ENCODE data around the gene SAG.

SAG gene

GRCh38 chr2:233380132-233380895 is 72.7 kb downstream of the SAG start:
- DNase-seq (ENCODE audit: low read depth), result no peak

GRCh38 chr2:233380995-233381637 is 73.5 kb downstream of the SAG start:
- DNase-seq (ENCODE audit: low read depth), result no peak

- no peak for DNase-seq (ENCODE audit: low read depth)
Measured at GRCh38 chr2:233381638-233381995, 74.0 kb downstream of the SAG start.

GRCh38 chr2:233384015-233384414 is 76.4 kb downstream of the SAG start:
- no peak for DNase-seq (ENCODE audit: low read depth)

GRCh38 chr2:233384811-233385488 is 77.3 kb downstream of the SAG start:
- no peak for DNase-seq (ENCODE audit: low read depth)

- no peak for DNase-seq (ENCODE audit: low read depth)
Measured at GRCh38 chr2:233385489-233386044, 78.0 kb downstream of the SAG start.

GRCh38 chr2:233386382-233387041 is 78.9 kb downstream of the SAG start:
- DNase-seq (ENCODE audit: low read depth), result no peak

- DNase-seq (ENCODE audit: low read depth), result no peak
Measured at GRCh38 chr2:233387225-233387624, 79.6 kb downstream of the SAG start.

GRCh38 chr2:233387667-233388528 is 80.3 kb downstream of the SAG start:
- no peak for DNase-seq (ENCODE audit: low read depth)

GRCh38 chr2:233389601-233390125 is 82.0 kb downstream of the SAG start:
- no peak for DNase-seq (ENCODE audit: low read depth)

GRCh38 chr2:233395687-233396086 is 88.1 kb downstream of the SAG start:
- no peak for DNase-seq (ENCODE audit: low read depth)

Measured in CMK (cell line).